Measurements from ENCODE around the gene SDK2. TPM values are rescaled to one million over a fixed set of nuclear protein-coding genes. Genes with fewer than 3 reads are reported as not detected.
A peak's percentile ranks its signal among the peaks of the same experiment; 100 is the strongest.

SDK2 gene
- total RNA-seq, 2 experiments from 2014 or later = 1.4 to 1.6 TPM

DNA sequence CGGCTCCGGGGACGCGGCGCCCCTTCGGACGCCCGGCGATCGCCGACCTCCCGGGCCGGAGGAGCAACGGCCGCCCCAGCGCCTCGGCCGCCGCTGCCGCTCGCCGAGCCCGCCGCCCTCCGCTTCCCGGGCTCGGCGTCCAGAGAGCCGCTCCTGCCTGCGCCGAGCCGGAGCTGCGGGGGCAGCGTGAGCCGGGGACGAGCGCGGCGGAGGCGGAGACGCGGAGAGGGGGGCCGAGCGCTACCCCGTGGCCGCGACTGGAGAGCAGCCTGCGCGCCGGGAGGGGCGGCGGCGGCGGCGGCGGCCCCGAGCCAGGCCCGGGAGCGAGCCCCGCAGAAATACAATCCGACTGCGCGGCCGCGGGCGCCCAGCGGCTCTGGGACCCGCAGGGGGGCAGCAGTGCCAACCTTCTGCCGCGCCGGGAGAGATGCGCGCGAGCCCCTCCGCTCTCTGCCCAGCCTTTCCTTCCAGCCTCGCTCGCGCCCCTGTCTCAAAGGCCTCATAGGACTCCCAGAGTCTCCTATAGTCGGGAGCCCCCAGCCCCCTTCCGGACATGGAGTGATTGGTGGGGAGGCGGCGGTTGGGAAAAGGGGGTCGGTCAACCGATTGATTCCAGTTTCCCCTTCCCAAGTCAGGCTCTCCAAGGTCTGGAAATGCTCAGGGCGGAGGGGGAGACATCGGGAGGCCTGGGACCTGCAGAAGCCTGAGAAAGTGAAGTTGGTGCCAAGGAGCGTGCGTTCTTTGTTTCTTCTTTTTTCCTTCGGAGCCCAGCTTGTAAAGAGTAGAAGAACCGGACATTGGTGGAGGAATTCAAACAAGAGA is 1.0 kb upstream of the SDK2 start:
- no peaks in the 10 kb centered on the region for H3K9me3 Mint-ChIP-seq
- no peak overlapping the region for H3K27ac Mint-ChIP-seq
- H3K27me3 Mint-ChIP-seq = peaks cover 11% of the 10 kb centered on the region
- peaks cover 16% of the 10 kb centered on the region for H3K4me1 Mint-ChIP-seq
- no peaks in the 10 kb centered on the region for H3K36me3 Mint-ChIP-seq
- peak overlapping the region; percentile 64 for H3K4me3 Mint-ChIP-seq
- peak; percentile 71 for DNase-seq

GRCh38 chr17:73643852-73644144 is 447 bp downstream of the SDK2 start:
- DNase-seq = no peak
- H3K27ac Mint-ChIP-seq = no peak overlapping the region
- H3K4me3 Mint-ChIP-seq = peak overlapping the region; percentile 80
- H3K9me3 Mint-ChIP-seq = no peaks in the 10 kb centered on the region
- no peaks in the 10 kb centered on the region for H3K36me3 Mint-ChIP-seq
- peaks cover 11% of the 10 kb centered on the region for H3K27me3 Mint-ChIP-seq
- peaks cover 16% of the 10 kb centered on the region for H3K4me1 Mint-ChIP-seq

DNA sequence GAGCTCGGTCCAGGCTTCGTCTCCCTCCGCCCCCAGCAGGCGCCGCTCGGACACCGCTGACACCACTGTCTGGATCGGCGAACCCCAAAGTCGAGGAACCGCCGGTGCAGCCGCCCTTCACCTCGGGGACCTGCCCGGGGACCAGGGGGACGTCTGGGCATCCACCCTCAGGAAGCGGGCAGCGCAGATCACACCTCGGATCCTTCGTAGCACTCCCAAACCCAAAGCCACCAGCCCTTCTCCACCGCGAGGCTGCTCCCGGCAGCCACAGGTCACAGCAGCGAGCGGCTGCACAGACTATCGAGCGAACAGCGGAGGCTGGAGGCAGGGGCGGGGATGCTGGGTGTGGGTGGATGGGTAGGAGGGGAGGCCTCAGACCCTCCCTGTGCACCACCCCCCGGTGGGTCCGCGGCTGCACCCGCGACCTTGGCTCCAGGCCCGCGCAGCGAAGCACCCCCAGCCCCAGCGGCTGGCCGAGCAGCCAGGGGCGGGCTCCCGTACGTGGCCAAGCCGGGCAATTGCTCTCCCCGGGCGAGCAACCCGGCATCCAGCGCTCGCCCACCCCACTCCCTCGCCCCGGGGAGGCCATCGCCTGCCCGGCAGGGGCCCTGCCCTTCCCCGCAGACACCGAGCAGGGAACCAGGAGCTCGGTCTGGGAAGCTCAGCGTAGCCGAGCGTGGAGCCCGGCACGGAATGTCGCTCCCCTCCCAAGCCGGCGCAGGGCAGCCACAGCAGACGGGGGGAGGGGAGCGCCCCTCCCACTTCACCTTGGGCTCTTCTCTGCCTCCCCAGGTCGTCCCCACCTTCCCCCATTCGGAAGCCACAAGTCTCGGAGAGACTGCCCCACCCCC is 1.0 kb downstream of the SDK2 start:
- Mint-ChIP-seq H3K27ac (no peak overlapping the region), H3K27me3 (peaks cover 11% of the 10 kb centered on the region), H3K4me1 (peaks cover 16% of the 10 kb centered on the region), H3K36me3 (no peaks in the 10 kb centered on the region), H3K4me3 (peak overlapping the region; percentile 80), H3K9me3 (no peaks in the 10 kb centered on the region)
- DNase-seq = peak; percentile 40

GRCh38 chr17:73642659-73643000 is 1.6 kb downstream of the SDK2 start:
- no peaks in the 10 kb centered on the region for H3K9me3 Mint-ChIP-seq
- H3K4me3 Mint-ChIP-seq = peak overlapping the region; percentile 73
- H3K27ac Mint-ChIP-seq = no peak overlapping the region
- no peak for DNase-seq
- peaks cover 7% of the 10 kb centered on the region for H3K27me3 Mint-ChIP-seq
- no peaks in the 10 kb centered on the region for H3K36me3 Mint-ChIP-seq
- H3K4me1 Mint-ChIP-seq = peaks cover 16% of the 10 kb centered on the region

- no peak for DNase-seq
- H3K4me3 Mint-ChIP-seq = peak overlapping the region; percentile 36
- peaks cover 16% of the 10 kb centered on the region for H3K4me1 Mint-ChIP-seq
- no peak overlapping the region for H3K27ac Mint-ChIP-seq
- H3K27me3 Mint-ChIP-seq = peaks cover 7% of the 10 kb centered on the region
- no peaks in the 10 kb centered on the region for H3K9me3 Mint-ChIP-seq
- no peaks in the 10 kb centered on the region for H3K36me3 Mint-ChIP-seq
Observed at GRCh38 chr17:73641826-73642600, 2.2 kb downstream of the SDK2 start.

DNA sequence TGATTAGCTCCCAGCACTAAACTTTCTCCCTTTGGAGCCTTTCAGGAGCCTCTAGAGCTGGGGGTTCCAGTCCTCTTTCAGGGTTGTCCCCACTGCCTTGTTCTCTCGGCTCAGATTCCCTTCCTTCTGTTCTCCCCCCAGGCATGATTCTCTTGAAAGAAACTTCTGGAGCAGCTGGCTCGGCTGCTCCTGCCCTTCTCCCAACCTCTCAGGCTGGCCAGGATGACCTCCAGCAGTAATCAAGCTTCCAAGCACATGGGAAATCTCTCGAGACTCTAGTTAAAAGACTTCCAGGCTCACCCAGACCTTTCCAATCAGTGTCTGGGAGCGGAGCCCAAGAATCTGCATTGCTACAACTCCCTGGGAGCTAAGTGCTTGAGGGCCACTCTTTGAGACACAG is 3.6 kb downstream of the SDK2 start:
- no peaks in the 10 kb centered on the region for H3K36me3 Mint-ChIP-seq
- no peaks in the 10 kb centered on the region for H3K27me3 Mint-ChIP-seq
- DNase-seq = no peak
- no peaks in the 10 kb centered on the region for H3K9me3 Mint-ChIP-seq
- H3K4me3 Mint-ChIP-seq = no peak overlapping the region
- no peak overlapping the region for H3K27ac Mint-ChIP-seq
- H3K4me1 Mint-ChIP-seq = peaks cover 14% of the 10 kb centered on the region

GRCh38 chr17:73639932-73640331 is 4.3 kb downstream of the SDK2 start:
- no peaks in the 10 kb centered on the region for H3K36me3 Mint-ChIP-seq
- H3K27me3 Mint-ChIP-seq = no peaks in the 10 kb centered on the region
- peaks cover 14% of the 10 kb centered on the region for H3K4me1 Mint-ChIP-seq
- H3K27ac Mint-ChIP-seq = no peak overlapping the region
- no peak for DNase-seq
- no peaks in the 10 kb centered on the region for H3K9me3 Mint-ChIP-seq
- no peak overlapping the region for H3K4me3 Mint-ChIP-seq

GRCh38 chr17:73639322-73639721 is 4.9 kb downstream of the SDK2 start:
- peaks cover 14% of the 10 kb centered on the region for H3K4me1 Mint-ChIP-seq
- no peaks in the 10 kb centered on the region for H3K9me3 Mint-ChIP-seq
- no peak overlapping the region for H3K4me3 Mint-ChIP-seq
- no peak overlapping the region for H3K27ac Mint-ChIP-seq
- no peaks in the 10 kb centered on the region for H3K27me3 Mint-ChIP-seq
- DNase-seq = no peak
- no peaks in the 10 kb centered on the region for H3K36me3 Mint-ChIP-seq

GRCh38 chr17:73638556-73638955 is 5.7 kb downstream of the SDK2 start:
- H3K27ac Mint-ChIP-seq = no peak overlapping the region
- H3K36me3 Mint-ChIP-seq = no peaks in the 10 kb centered on the region
- H3K4me3 Mint-ChIP-seq = no peak overlapping the region
- no peaks in the 10 kb centered on the region for H3K9me3 Mint-ChIP-seq
- no peak for DNase-seq
- H3K27me3 Mint-ChIP-seq = no peaks in the 10 kb centered on the region
- peaks cover 12% of the 10 kb centered on the region for H3K4me1 Mint-ChIP-seq

DNA sequence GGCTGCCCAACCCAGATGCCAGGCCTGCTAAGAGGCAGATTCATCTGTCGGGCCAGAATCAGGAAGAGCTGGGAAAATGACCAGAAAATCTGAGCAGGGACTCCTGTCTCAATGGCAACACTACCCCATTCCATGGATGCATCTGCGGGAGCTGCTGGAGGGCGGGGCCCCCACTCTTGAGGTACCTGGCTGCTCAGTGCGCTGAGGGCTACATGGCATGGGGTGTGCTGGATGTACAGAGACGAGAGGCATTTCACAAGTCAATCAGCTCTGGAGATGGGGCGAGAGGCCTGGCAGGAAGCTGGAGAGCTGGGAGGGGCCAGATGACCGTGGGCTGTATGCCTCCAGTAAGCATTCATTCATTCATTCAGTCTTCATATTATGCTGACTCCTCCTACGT is 6.4 kb downstream of the SDK2 start:
- DNase-seq = no peak
- Mint-ChIP-seq H3K27me3 (no peaks in the 10 kb centered on the region), H3K9me3 (no peaks in the 10 kb centered on the region), H3K4me1 (peaks cover 10% of the 10 kb centered on the region), H3K4me3 (no peak overlapping the region), H3K27ac (no peak overlapping the region), H3K36me3 (no peaks in the 10 kb centered on the region)

- no peak overlapping the region for H3K4me3 Mint-ChIP-seq
- H3K36me3 Mint-ChIP-seq = no peaks in the 10 kb centered on the region
- no peaks in the 10 kb centered on the region for H3K27me3 Mint-ChIP-seq
- no peaks in the 10 kb centered on the region for H3K9me3 Mint-ChIP-seq
- H3K27ac Mint-ChIP-seq = no peak overlapping the region
- no peak for DNase-seq
- no peaks in the 10 kb centered on the region for H3K4me1 Mint-ChIP-seq
Observed at GRCh38 chr17:73635101-73635817, 9.0 kb downstream of the SDK2 start.

- no peaks in the 10 kb centered on the region for H3K9me3 Mint-ChIP-seq
Observed at GRCh38 chr17:73634629-73635028, 9.6 kb downstream of the SDK2 start.

GRCh38 chr17:73633736-73634135 is 10.5 kb downstream of the SDK2 start:
- no peaks in the 10 kb centered on the region for H3K36me3 Mint-ChIP-seq
- no peak overlapping the region for H3K4me3 Mint-ChIP-seq

More at GRCh38 chr17:73634629-73635028, 9.6 kb downstream of the SDK2 start:
- H3K27me3 Mint-ChIP-seq = no peaks in the 10 kb centered on the region
- H3K36me3 Mint-ChIP-seq = no peaks in the 10 kb centered on the region
- no peak overlapping the region for H3K4me3 Mint-ChIP-seq
- H3K27ac Mint-ChIP-seq = no peak overlapping the region
- no peaks in the 10 kb centered on the region for H3K4me1 Mint-ChIP-seq
- no peak for DNase-seq

DNA sequence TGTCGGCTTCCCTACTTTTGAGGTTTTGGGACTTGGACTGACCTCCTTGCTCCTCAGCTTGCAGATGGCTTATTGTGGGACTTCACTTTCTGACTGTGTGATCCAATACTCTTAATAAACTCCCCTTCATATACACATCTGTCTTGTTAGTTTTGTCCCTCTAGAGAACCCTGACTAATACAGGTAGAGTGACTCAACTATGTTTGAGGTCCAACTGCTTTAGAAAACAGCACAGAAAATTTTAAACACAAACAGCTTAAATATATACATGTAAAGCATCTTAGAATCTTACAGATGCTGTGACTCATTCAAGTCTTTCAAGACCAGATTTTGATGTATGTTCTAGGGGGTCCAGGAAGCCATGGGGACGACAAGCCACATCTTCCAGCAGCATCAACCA is 11.7 kb downstream of the SDK2 start:
- H3K4me1 Mint-ChIP-seq = peaks cover 2% of the 10 kb centered on the region
- no peak overlapping the region for H3K27ac Mint-ChIP-seq
- no peaks in the 10 kb centered on the region for H3K9me3 Mint-ChIP-seq

More at GRCh38 chr17:73633736-73634135, 10.5 kb downstream of the SDK2 start:
- Mint-ChIP-seq H3K27ac (no peak overlapping the region), H3K4me1 (peaks cover 2% of the 10 kb centered on the region), H3K9me3 (no peaks in the 10 kb centered on the region), H3K27me3 (no peaks in the 10 kb centered on the region)
- DNase-seq = no peak

More for the DNA sequence above, 11.7 kb downstream of the SDK2 start:
- H3K4me3 Mint-ChIP-seq = no peak overlapping the region
- H3K27me3 Mint-ChIP-seq = no peaks in the 10 kb centered on the region
- H3K36me3 Mint-ChIP-seq = no peaks in the 10 kb centered on the region
- no peak for DNase-seq

All from activated naive CD8-positive, alpha-beta T cell treated with anti-CD3 and anti-CD28 coated beads for 36 hours (primary cell).